NCI-H2107 treated with DMSO at 0.1 percent for 48 hours (cell line): ENCODE measurements around the gene UFM1.
"Not testable (repeated sequence)": the region's sequence is repeated elsewhere in the genome, so short reads cannot be mapped to it uniquely, and the experiment has no call there.

Experiments used
- DNase-seq: peaks from one replicate; lab custom pipeline; 2025; ENCODE audit not compliant: unreplicated experiment; lab: John Stamatoyannopoulos, UW

Gene UFM1

DNA sequence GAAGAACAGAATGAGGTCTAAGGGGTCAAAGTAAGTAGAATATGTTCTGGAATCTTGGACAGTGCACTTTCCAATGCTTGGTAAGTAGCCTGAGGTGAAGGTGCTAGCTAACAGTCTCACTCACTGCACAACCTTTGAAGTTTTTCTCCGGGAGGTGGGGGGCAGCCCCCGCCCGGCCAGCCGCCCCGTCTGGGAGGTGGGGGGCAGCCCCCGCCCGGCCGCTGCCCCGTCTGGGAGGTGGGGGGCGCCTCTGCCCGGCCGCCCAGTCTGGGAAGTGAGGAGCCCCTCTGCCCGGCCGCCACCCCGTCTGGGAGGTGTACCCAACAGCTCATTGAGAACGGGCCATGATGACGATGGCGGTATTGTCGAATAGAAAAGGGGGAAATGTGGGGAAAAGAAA, 14.1 kb downstream of the UFM1 start:
- not testable (repeated sequence) for DNase-seq

DNA sequence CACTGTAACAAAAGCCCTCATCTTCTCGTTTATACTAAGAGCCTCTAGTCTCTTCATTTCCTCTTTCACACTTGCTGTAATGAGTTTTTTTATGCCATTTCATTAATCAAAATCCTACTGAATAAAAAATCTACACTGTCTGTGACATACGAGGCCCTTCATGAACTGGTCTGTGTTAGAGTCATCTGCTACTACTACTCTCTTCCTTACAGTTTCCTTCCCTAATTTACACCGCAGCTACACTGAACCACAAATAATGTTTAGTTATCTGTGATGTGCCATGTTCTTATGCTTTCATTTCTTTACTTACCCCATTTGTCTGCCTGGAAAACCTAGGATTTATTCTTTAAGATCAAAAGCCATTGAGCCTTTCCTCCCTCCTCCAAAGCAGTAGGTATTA, 16.0 kb downstream of the UFM1 start:
- no peak for DNase-seq

DNA sequence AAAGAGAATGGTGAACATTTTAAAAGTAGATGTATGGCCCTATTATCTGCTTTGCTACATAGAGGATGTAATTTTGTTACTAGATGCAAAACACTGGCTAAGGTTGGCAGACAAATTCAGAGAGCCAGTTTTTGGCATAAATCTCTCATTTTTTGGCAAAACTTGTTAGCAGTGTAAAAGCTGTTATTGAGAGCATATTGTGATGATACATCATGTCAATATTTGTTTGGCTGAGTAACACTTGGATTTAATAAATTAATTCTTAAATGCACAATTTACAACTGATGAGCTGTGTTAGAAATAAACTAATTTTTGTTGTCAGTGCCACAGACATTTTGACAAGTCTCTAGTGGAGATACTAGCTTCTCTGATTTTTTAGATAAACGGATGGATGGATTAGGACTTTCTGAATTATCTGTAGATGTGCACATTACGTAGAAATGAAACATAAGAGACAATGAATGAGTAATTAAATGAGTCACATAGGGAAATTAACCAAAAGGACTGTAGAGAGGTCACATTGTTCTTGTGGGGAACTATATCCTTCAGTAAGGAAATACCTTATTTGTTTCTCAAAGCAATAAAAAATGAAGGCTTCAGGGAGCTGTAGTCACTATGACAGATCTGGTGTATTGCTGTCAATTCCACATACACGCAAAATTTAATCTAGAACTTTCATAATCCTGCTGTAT, 17.4 kb downstream of the UFM1 start:
- DNase-seq = no peak

DNA sequence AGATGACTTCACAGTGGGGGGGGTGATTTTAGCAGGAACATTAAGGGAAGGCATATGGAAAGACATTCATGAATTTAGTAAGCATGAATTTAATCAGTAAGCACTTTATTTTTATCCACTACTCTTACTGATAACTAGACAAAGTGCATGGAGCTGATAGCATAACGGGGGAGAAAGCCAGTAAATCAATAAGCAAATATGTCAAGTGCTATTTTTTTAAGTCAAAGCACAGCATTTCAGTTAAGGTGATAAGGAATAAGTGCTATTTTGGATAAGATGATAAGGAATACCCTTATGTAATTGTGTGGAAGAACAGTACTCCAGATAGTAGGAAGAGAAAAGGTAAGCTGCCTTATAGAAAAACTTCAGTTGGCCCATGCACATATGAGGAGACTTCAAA, 19.4 kb downstream of the UFM1 start:
- no peak for DNase-seq

DNA sequence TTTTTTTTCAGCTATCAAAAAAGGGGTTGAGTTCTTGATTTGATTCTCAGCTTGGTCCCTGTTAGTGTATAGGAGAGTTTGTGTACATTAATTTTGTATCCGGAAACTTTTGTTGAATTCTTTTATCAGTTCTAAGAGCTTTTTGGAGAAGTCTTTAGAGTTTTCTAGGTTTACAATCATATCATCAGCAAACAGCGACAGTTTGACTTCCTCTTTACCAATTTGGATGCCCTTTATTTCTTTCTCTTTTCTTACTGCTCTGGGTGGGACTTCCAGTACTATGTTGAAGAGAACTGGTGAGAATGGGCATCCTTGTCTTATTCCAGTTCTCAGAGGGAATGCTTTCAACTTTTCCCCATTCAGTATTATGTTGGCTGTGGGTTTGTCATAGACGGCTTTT, 20.4 kb downstream of the UFM1 start:
- not testable (repeated sequence) for DNase-seq

DNA sequence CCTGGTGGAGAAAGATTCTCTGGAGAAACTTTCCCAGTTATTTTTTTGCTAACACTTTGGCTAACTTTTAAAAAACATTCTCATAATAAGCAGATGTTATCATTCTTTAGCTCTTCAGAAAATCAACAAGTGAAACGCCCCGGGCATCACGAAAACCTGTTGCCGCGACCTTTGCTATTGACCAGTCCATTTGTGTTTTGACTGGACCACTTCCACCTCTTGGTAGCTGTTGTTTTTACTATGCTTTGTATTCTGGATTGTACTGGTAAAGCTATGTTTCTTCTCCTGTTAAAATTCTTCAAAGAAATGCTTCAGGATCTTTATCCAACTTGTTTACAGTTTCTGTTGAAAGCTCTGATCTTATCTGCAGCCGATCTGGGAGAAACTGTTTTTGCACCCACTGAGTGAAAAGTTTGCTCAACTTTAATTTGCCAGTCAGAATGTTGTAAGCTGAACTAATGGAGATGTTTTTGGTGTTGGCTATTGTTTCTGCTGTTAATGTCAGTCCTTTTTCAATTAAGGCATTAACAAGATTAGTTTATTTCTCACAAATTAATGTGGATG, 23.3 kb downstream of the UFM1 start:
- DNase-seq = no peak

DNA sequence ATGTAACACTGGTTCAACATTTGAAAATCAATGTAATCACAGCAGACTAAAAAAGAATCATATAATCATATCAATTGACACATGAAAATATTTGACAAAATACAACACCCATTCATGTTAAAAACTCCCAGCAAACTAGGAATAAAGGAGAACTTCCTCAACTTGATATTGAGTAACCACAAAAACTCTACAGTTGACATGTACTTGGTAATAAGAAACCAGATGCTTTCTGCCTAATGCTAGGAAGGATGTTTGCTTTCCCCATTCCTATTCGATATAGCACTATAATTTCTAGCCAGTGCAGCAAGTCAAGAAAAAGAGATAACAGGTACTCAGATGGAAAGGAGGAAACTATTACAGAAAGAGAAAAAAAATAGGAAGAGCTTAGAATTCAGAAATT, 26.9 kb downstream of the UFM1 start:
- DNase-seq = peak; percentile 15

DNA sequence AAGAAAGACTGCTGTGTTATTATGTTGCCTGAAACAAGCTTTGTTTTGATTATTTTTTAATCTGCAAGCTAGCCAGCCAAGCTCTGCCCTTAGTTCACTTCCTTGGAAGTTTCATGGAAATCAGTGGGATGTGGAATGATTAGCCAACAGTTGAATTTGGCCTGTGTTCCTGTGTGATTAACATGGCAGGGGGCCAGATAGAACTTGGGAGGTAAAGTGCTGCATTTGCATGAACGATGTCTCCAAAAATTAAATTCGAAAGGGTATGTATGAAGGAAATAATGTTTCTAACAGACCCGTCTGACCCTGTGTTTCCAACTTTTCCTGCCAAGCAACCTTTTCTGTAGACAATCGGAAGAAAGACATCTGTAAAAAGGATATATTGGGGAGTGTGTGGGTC, 32.2 kb downstream of the UFM1 start:
- no peak for DNase-seq

DNA sequence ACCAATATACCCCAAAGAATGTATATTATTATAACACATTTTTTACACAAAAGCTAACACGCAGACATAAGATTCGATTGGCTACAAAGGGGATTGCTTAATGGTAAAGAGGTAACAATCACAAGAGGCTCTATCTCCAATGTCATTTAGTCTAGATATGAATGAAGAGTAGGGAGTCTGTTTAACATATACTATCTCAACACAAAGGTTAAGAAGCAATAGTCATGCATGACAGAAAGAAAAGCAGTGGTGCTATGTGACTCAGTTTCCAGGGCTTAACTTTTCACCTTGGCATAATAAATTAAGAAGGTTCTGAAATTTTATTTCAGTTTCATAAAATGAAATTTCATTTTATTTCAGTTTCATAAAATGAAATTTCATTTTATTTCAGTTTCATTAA, 33.3 kb downstream of the UFM1 start:
- no peak for DNase-seq

DNA sequence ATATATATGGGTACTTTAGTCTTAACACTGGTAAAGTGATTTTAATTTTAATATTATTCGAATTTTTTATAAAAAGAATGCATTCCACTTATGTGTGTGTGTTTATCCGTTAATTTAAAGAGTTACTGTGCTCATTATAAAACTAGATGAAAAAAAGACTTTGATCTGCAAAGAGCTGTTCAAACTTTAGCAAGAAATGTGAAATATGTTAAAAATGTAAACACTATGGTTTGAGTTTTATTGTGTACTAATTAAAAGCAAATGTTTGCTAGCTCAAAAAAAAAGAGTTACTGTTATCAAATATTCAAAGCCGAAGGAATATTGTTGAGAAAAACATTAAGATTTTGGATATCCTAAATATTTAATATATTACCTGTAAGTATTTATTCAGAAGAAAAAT, 34.5 kb downstream of the UFM1 start:
- DNase-seq = no peak

DNA sequence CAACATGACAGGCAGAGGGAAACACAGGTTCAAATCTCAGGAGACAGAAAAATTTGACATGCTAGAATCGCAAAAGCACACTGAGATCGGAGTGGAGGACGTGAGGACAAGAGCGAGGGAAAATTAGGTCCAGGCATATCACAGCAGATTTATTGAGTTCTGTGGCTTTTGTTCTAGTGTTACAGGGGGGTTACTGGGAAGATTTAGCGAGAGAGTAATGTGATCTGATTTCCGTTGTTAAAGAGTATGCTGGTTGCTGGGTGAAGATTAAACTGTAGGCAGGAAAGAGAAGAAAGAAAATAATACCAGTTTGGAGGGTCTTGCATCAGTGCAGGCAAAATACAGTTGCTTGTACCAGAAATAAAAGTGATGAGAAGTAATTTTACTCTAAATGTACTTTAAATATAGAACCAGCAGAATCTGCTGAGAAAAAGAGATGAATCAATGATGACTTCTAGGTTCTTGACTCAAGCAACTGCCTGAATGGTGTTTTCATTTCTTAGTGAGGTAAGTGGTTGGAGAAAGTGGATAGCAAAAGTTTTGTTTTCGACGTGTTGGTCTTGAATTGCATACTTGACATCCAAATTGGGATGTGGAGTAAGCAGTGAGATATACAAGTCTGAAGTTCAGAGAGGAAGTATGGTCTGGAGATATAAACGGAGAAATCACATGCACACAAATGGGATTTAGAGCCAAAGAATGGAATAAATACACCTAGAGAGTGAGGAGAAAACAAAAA, 35.7 kb downstream of the UFM1 start:
- peak; percentile 30 for DNase-seq

DNA sequence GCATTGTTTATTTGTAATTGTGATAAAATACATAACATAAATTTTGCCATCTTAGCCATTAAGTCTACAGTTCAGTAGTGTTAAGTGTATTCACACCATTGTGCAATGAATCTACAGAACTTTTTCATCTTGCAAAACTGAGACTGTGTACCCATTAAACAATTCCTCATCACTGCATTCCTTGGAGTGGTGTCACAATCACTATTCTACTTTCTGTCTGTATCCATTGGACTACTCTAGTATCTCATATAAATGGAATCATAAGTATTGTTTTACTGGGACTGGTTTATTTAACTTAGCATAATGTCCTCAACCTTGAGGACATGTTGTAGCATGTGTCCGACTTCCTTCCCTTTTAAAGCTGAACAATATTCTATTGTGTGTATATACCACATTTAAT, 36.8 kb downstream of the UFM1 start:
- no peak for DNase-seq

DNA sequence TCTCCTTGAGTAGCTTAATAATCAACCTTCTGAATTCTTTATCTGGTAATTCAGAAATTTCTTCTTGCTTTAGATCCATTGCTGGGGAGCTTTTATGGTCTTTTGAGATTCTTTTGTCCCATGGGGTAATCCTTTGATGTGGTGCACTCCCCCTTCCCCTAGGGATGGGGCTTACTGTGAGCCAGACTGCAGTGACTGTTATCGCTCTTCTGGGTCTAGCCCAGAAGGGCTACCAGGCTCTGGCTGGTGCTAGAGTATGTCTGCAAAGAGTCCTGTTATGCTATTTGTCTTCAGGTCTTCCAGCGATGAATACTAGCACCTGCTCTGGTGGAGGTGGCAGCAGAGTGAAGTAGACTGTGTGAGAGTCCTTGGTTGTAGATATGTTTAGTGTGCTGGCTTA, 41.7 kb downstream of the UFM1 start:
- no peak for DNase-seq

DNA sequence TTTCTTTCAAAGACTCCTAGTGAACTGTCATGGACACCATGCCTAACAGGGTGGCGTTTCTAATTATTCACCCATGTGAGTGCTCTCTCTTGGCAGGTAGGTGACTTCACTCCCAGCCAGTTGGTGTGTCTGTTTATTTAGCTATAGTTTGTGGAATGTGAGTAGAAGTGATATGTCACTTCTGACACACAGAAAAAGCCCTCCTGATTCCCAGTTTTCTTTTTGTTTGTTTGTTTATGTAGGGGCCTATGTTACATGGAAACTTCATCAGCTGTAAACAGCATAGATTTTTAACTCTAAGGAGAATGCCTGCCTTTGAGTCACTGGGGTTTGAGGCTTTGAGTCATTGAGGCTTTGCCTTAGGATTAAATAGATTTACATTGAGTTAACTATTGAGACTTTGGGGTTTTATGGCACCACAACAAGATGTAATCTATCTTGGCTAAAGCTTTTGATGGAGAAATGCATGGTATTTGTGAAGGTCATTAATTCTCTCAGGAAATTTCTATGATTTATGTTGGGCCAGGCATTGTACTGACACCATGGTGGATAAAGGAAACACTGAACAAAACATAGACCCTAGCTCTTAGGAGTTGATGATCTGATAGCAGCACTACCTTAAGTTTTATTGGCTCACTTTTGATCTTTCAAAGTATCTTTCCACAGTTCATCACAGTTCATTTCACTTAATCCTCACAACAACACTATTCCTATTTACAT, 45.3 kb downstream of the UFM1 start:
- DNase-seq = no peak

DNA sequence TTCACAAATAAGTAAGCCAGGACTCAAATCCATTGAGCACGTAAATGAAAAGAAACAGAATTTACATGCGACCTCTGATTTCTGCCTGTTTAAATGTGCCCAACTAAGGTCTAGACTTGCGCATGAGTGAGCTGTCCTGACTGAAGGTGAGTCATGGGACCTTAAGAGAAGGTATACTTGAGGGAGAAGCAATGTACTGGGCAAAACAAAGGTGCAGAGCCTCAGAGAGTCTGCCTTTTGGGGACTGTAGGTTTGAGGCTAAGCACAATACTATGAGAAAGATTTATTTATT, 45.8 kb downstream of the UFM1 start:
- no peak for DNase-seq

DNA sequence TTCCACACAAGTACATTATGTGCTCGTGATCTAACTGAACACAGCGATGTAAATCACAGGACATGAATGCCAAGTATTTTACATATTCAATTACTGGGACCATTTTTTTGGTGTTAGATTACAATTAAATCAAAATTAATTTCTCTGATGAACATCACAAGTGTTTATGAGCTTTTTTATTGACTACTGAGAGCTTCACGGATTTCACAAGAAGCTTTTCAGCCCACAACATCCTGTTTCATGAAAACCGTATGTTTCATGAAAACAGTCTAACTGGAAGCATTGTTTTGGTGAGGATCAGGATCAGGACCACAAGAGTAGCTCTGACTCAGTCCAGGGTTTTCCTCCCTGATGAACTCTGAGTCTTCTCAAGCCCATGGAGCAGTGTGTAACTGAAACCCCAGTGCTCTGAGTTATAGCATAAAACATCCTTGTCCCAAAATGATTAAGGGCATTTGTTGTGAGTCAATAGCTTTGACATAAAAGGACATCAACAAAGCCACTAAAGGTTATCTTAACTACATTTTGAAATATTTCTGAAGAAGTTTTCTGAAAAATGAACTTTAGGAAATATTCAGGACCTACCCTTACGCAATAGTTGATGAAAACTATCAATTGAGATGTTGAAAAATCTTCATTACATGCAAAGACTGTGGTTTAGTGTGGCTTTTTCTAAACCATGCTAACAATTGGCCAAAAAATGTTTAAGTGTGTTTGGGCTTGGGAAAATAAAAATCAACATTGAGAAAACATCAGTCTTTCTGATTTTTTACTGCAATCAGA, 49.3 kb downstream of the UFM1 start:
- no peak for DNase-seq

DNA sequence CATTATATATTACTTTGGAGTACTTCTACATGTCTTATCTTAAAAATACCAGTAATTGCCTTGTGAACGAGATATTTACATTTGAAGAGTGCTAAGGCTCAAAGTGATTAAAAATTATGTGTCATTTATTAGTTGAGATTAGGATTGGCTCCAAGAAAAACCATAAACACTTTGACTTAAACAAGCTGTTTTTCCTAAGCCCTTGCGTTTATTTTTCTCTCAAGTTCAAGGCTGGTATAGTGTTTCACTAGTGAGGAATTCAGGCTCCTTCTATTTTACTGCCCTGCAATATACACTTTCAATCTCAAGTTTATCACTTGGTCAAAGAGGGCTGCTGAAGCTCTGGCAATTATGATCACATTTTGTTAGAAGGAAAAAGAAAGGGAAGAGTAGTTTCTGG, 49.9 kb downstream of the UFM1 start:
- no peak for DNase-seq

DNA sequence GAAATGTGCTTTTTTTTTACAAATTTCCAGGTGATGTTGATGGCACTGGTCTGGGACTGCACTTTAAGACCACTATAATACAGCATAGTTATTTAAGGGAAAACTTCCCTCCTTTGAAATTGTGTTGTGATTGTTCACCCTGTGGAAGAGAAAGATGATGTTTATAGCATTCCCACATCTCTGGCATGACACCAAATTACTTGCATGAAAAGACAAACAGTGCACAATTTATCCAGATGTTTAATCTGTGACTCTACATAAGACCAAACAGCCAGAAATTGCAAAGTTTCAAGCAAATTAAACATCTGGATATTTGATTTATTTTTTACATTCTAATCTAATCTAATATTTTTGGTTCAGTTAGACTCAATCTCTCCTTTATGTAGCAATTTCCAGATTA, 51.6 kb downstream of the UFM1 start:
- DNase-seq = no peak

DNA sequence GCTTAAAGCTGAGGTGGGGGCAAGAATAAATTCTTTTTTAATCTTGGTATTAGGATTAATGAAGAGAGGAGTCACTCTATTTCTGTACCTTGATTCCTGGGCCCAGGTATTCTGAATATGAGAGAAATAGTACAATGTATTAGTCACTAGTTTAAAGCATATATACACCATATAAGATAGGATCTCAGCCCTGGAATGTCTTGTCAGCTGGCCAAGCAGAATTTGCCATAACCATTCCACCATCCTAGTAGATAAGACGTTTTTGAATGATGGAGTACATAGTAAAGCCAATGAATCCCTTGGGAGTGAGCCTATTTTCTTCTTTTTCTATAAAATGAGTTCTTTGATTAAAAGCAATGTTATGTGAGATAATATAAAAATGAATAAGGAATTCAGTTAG, 55.6 kb downstream of the UFM1 start:
- no peak for DNase-seq

DNA sequence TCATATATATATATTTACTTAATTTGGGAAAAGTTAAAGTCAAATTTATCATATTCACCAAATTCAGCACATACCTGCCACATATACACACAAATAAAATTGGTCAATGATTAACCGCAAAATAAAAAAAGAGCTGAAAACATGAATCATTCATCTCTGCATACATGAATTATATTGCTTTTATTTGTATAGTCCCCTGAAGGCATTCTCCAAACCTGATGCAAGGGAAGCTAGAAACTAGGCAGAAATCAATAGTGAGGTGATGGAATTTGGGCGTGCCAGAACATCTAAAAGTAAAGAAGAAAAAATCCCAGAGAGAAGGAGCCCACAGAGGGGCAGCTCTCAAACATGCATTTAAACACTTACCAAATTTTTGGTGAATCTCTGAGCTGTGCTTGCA, 60.1 kb downstream of the UFM1 start:
- DNase-seq = no peak

DNA sequence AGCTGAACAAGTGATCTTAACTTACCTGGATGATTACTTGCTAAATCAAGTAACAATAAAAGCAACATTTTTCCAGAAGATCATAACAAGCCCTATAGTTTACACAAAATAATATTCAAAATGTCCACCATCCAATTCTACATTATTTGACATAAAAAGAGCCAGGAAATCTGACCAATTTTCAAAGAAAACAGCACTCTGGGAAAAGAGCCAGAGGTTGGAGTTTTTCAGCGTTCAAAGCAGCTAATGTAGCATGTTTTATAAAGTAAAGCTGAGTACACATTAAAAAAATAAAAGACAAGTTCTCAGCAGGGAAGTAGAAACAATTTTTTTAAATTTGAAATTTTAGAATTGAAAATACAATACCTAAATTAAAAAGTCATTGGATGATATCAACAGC, 62.6 kb downstream of the UFM1 start:
- DNase-seq = no peak
